Mucosa of descending colon (tissue), 3 donors: ENCODE measurements around the gene NUP133. TPM values are rescaled to one million over a fixed set of nuclear protein-coding genes. Genes with fewer than 3 reads are reported as not detected.

Experiments used
- ATAC-seq: fragments of 200-7000 bp; cut with Tn5 transposase; one replicate; pipeline ENCODE4 v1.9.1; 2020; ENCODE audit warnings: mild to moderate bottlenecking, moderate library complexity
- DNase-seq, 3 donors: peaks; one replicate each; pipeline ENCODE4 v3.0.0-alpha.2; 2020
- H3K36me3 ChIP-seq: fragments of 200-600 bp; one replicate; pipeline ENCODE4 v1.8.0; 2021; ENCODE audit warnings: low read depth, mild to moderate bottlenecking
- H3K4me1 ChIP-seq: fragments of 200-600 bp; one replicate; pipeline ENCODE4 v1.8.0; 2021; ENCODE audit warnings: low read depth, mild to moderate bottlenecking
- H3K4me3 ChIP-seq: fragments of 200-600 bp; one replicate; pipeline ENCODE4 v1.8.0; 2021; ENCODE audit warnings: mild to moderate bottlenecking
- H3K9me3 ChIP-seq: fragments of 200-600 bp; one replicate; pipeline ENCODE4 v1.8.0; 2021; ENCODE audit warnings: mild to moderate bottlenecking
- intact Hi-C, 2 donors: fragments of 100-400 bp; cut with DNase I in 1 of 2; cut with micrococcal nuclease in 1 of 2; formaldehyde crosslinking; loops; one replicate each; pipeline versions ENCODE4 v1.11.0 to v1.11.1; 2022; cut with DNase I, micrococcal nuclease
- total RNA-seq, 3 donors: library from RNA; stranded (reverse); fragmentation: NEBNext Ultra II Directional in 2 of 3; extraction: Animal tissue kit (Norgen Biotek cat#: 25700) in 2 of 3; gene quantifications; one replicate each; pipeline versions ENCODE4 v1.2.1 to v1.2.4, GENCODE V29; 2021 to 2023
- TF ChIP-seq, protein P1 (sequence below): fragments of 200-600 bp; IDR thresholded peaks from one replicate; pipeline ENCODE4 v1.8.0; 2022; ENCODE audit warnings: antibody characterized with exemption, mild to moderate bottlenecking
- donor health status: DM: no; HTN: no; CAD: no; lungs with moderate emphysema.
- donor health status: DM: no; HTN: no; CAD: no.
- donor health status: DM: no; HTN: yes; CAD: no.

NUP133 gene
- total RNA-seq, 3 donors from 2014 or later = 24.5 to 29.4 (median 26.7) TPM

DNA sequence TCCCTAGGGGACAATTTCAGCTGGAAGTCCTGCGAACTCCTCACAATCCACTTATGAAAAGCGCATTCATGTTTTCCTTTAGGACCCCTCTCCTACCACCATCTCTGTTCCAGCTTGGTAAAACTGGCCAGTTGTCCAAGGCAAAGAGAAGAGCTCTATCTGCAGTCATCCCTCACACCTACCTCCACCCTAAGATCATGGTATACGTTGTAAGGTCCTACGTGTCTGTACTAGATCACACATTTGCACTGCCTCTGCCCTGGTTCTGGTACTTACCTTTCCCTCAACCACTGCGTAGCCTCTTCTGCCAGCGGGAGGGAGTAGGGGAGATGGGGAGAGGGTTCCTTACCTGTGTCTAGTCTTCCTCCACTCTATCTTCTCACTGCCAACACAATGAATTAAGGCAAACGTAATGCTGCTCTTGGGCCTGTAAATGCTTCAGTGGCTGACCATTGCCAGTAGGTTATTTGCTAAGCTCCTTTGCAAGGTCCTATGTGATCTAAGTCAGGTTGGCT is 739 bp upstream of the NUP133 start:
- H3K4me1 ChIP-seq = peaks cover 8% of the 10 kb centered on the region
- H3K4me3 ChIP-seq = peak overlapping the region; percentile 90
- no peaks in the 10 kb centered on the region for H3K36me3 ChIP-seq
- H3K9me3 ChIP-seq = no peaks in the 10 kb centered on the region
- TF ChIP-seq, protein P1, sequence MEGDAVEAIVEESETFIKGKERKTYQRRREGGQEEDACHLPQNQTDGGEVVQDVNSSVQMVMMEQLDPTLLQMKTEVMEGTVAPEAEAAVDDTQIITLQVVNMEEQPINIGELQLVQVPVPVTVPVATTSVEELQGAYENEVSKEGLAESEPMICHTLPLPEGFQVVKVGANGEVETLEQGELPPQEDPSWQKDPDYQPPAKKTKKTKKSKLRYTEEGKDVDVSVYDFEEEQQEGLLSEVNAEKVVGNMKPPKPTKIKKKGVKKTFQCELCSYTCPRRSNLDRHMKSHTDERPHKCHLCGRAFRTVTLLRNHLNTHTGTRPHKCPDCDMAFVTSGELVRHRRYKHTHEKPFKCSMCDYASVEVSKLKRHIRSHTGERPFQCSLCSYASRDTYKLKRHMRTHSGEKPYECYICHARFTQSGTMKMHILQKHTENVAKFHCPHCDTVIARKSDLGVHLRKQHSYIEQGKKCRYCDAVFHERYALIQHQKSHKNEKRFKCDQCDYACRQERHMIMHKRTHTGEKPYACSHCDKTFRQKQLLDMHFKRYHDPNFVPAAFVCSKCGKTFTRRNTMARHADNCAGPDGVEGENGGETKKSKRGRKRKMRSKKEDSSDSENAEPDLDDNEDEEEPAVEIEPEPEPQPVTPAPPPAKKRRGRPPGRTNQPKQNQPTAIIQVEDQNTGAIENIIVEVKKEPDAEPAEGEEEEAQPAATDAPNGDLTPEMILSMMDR = no peak
- no peak for DNase-seq
- no peak for ATAC-seq
- intact Hi-C loops = no loop called here

DNA sequence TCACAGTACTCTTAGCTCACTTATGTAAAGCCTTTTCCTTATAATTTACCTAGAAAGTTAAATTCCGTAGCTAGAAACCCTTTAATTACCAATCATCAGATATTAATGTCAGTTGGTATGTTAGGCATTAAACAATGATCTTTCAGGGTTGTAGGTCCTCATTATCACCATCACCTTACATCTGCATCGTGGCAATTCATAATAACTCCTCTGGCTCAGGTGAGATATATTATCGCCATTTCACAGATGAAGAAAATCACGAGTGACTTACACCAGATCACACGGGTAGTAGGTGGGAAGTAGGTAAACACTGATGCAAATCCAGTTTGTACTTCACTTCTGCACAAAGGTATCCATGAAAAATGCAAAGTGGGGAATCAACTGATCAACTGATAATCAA is 639 bp downstream of the NUP133 start:
- no peaks in the 10 kb centered on the region for H3K9me3 ChIP-seq
- peak overlapping the region; percentile 90 for H3K4me3 ChIP-seq
- no peaks in the 10 kb centered on the region for H3K36me3 ChIP-seq
- no peak for ATAC-seq
- intact Hi-C loops = no loop called here
- TF ChIP-seq, protein P1 = no peak
- H3K4me1 ChIP-seq = peaks cover 8% of the 10 kb centered on the region
- DNase-seq = no peak

DNA sequence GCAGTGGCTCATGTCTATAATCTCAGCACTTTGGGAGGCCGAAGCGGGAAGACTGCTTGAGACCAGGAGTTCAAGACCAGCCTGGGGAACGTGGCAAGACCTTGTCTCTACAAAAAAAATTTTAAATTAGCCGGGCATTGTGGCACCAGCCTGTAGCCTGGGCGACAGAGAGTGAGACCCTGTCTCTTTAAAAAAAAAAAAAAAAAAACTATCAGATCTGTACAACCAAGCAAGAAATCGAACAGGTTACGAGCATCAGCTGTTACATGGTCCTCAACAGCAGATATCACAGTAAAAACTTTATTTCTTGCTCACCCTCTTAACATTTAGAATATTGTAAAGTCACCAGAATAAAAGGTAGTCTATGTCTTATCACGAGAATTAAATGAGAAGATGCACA is 1.5 kb downstream of the NUP133 start:
- no peaks in the 10 kb centered on the region for H3K36me3 ChIP-seq
- H3K9me3 ChIP-seq = no peaks in the 10 kb centered on the region
- H3K4me1 ChIP-seq = peaks cover 8% of the 10 kb centered on the region
- TF ChIP-seq, protein P1 = no peak
- no peak for ATAC-seq
- no peak for DNase-seq
- no peak overlapping the region for H3K4me3 ChIP-seq
- intact Hi-C loops = no loop called here

DNA sequence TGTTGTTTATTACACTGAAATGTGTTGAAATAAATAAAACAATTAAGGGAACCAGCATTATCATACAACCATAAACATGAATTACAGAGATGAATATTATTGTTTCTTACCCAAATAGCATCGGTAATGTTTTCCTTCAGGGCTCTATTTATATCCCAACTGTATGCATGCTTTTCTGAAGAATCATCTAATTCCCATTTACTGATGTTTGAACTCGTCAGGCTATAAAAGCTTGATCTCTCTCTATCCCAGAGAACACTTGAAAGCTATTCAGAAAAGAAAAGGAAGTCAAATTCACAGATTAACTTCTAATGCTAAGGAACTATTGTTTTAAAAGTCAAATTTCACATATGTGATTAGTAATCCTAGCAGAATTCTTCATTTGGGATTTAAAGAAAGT is 12.4 kb downstream of the NUP133 start:
- ATAC-seq (no peak), DNase-seq (no peak)
- Histone ChIP-seq H3K4me3 (no peak overlapping the region), H3K9me3 (no peaks in the 10 kb centered on the region), H3K4me1 (no peaks in the 10 kb centered on the region), H3K36me3 (peaks cover 7% of the 10 kb centered on the region)
- intact Hi-C loops = no loop called here
- TF ChIP-seq, protein P1 = no peak

DNA sequence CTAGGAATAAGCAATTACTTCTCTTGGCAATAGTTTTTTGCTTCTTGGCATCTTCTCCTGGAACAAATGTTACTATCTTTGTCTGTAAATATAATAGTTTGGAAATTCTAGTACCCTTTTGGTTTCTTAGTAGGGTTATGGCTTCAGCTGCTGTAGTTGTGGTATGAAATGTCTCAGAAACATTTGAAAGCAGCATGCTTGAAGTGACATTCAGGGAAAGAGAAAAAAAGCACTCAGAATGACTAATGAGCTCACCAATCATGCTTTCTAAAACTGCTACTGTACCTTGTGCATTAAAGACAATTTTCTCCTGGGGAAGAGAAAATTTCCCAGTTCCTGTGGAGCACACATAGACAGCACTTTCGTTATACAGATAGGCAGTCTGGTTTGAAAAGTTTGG is 21.0 kb downstream of the NUP133 start:
- no peaks in the 10 kb centered on the region for H3K9me3 ChIP-seq
- TF ChIP-seq, protein P1 = no peak
- DNase-seq (no peak), ATAC-seq (no peak)
- no peak overlapping the region for H3K4me3 ChIP-seq
- H3K4me1 ChIP-seq = no peaks in the 10 kb centered on the region
- intact Hi-C loops = loop anchor here in 1 of 2 donors (10.0 kb wide), 1 partner anchor 222 kb away; no protein-coding TSS in a partner anchor
- no peaks in the 10 kb centered on the region for H3K36me3 ChIP-seq

DNA sequence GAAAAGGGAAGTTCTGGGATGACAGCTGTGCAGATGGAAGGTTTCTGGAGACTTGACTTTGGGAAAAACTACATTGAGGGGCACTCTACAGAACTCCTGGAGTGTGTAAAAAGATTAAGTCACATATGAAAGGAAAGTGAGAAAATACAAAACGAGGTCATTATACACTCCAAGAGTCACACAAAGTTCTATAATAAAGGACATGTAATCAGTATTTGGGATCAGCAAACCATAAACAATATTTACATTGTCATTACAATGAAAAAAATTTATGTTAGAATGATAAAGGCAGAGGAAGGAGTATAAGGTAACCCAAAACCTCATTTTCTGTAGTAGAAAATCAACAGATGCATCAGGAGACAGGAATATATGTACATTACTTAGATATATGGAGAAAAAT is 22.8 kb downstream of the NUP133 start:
- intact Hi-C loops = loop anchor here in 1 of 2 donors (10.0 kb wide), 1 partner anchor 221 kb away; no protein-coding TSS in a partner anchor
- Histone ChIP-seq H3K4me3 (no peak overlapping the region), H3K36me3 (no peaks in the 10 kb centered on the region), H3K9me3 (no peaks in the 10 kb centered on the region), H3K4me1 (no peaks in the 10 kb centered on the region)
- DNase-seq (no peak), ATAC-seq (no peak)
- TF ChIP-seq, protein P1 = no peak
